ENCODE data around the gene LRP3. TPM values are rescaled to one million over a fixed set of nuclear protein-coding genes. Genes with fewer than 3 reads are reported as not detected.

LRP3 gene
- total and polyA plus RNA-seq, 12 donors, result 8.5 to 23.6 (median 15.9) TPM

- WGBS, 2 donors, result 79 to 89% methylated on average over 8 of the region's 8 CpGs
- Histone ChIP-seq H3K4me3 (no peak overlapping the region), H3K9me3 (peaks cover 0 to 2% (median 0%) of the 10 kb centered on the region in 11 donors), H3K4me1 (peaks cover 0 to 10% (median 5%) of the 10 kb centered on the region in 9 donors), H3K27ac (no peak overlapping the region), H3K27me3 (peaks cover 0 to 25% (median 10%) of the 10 kb centered on the region in 7 donors), H3K36me3 (no peaks in the 10 kb centered on the region)
- intact Hi-C loops (cut with DNase I), result loop anchor here in 3 of 10 donors (2.0 to 10.0 kb wide), 3 partner anchors 165 to 535 kb away; no protein-coding TSS in a partner anchor
- no peak for DNase-seq
- TF ChIP-seq, protein P1, sequence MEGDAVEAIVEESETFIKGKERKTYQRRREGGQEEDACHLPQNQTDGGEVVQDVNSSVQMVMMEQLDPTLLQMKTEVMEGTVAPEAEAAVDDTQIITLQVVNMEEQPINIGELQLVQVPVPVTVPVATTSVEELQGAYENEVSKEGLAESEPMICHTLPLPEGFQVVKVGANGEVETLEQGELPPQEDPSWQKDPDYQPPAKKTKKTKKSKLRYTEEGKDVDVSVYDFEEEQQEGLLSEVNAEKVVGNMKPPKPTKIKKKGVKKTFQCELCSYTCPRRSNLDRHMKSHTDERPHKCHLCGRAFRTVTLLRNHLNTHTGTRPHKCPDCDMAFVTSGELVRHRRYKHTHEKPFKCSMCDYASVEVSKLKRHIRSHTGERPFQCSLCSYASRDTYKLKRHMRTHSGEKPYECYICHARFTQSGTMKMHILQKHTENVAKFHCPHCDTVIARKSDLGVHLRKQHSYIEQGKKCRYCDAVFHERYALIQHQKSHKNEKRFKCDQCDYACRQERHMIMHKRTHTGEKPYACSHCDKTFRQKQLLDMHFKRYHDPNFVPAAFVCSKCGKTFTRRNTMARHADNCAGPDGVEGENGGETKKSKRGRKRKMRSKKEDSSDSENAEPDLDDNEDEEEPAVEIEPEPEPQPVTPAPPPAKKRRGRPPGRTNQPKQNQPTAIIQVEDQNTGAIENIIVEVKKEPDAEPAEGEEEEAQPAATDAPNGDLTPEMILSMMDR (IDR thresholded peaks at IDR 0.05), result no peak
- ATAC-seq, result no peak
These were observed 46.1 kb downstream of the LRP3 start for GRCh38 chr19:33240181-33240771.

DNA sequence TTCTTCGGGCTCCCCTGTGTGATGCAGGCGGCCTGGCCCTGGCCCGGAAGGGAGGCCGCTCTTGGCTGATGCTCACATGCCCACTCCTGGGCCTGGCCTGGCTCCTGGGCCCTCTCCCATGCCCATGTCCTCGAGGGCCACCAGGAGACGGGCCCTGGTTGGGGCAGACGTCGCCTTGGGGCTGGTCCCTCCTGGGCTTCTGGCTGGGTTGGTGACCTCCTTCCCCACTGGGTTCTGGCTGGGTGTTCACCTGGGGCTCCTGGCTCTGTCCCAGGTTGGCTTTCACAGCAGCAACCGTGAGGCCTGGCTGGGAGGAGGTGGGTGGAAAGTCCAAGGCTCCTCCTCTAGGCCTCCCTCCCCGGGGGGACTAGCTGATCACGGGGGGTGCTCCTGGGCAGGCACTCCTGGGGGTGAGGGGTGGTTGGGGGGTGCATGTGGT, 47.0 kb downstream of the LRP3 start:
- TF ChIP-seq, protein P1 (IDR thresholded peaks at IDR 0.05), result no peak
- intact Hi-C loops (cut with DNase I), result loop anchor here in 4 of 10 donors (1.0 to 10.0 kb wide), 4 partner anchors 164 to 534 kb away; no protein-coding TSS in a partner anchor
- no peak overlapping the region for H3K4me3 ChIP-seq
- H3K27me3 ChIP-seq, result peaks cover 0 to 23% (median 10%) of the 10 kb centered on the region in 7 donors
- H3K36me3 ChIP-seq, result no peaks in the 10 kb centered on the region
- peaks cover 0 to 8% (median 5%) of the 10 kb centered on the region in 9 donors for H3K4me1 ChIP-seq
- no peak for DNase-seq
- 70 to 72% methylated on average over 11 of the region's 11 CpGs for WGBS, 2 donors
- ATAC-seq, result peak in 3 of 8 donors; percentile 15 to 29 (median 17)
- H3K27ac ChIP-seq, result no peak overlapping the region
- peaks cover 0 to 10% (median 7%) of the 10 kb centered on the region in 11 donors for H3K9me3 ChIP-seq

- H3K27me3 ChIP-seq, result peaks cover 0 to 23% (median 10%) of the 10 kb centered on the region in 7 donors
- TF ChIP-seq, protein P1 (IDR thresholded peaks at IDR 0.05), result peak; percentile 56 to 85 (median 78)
- no peaks in the 10 kb centered on the region for H3K36me3 ChIP-seq
- WGBS, 2 donors, result 14 to 16% methylated on average over 21 to 22 of the region's 22 CpGs
- intact Hi-C loops (cut with DNase I), result loop anchor here in 5 of 10 donors (1.0 to 10.0 kb wide), 4 partner anchors 163 to 533 kb away; no protein-coding TSS in a partner anchor
- no peak overlapping the region for H3K4me3 ChIP-seq
- peaks cover 0 to 11% (median 8%) of the 10 kb centered on the region in 11 donors for H3K9me3 ChIP-seq
- ATAC-seq, result peak; percentile 41 to 75 (median 59)
- DNase-seq, result peak in 1 of 2 donors; percentile 29
- no peak overlapping the region for H3K27ac ChIP-seq
- peaks cover 0 to 8% (median 5%) of the 10 kb centered on the region in 9 donors for H3K4me1 ChIP-seq
These were observed 47.5 kb downstream of the LRP3 start for GRCh38 chr19:33241530-33242101.

- H3K36me3 ChIP-seq, result no peaks in the 10 kb centered on the region
- 73 to 80% methylated on average over 9 to 10 of the region's 10 CpGs for WGBS, 2 donors
- H3K4me3 ChIP-seq, result no peak overlapping the region
- H3K27me3 ChIP-seq, result peaks cover 0 to 23% (median 10%) of the 10 kb centered on the region in 7 donors
- peaks cover 0 to 11% (median 8%) of the 10 kb centered on the region in 11 donors for H3K9me3 ChIP-seq
- ATAC-seq, result peak in 1 of 8 donors; percentile 4
- TF ChIP-seq, protein P1 (IDR thresholded peaks at IDR 0.05), result no peak
- H3K27ac ChIP-seq, result no peak overlapping the region
- intact Hi-C loops (cut with DNase I), result loop anchor here in 2 of 10 donors (2.0 to 10.0 kb wide), 2 partner anchors 165 to 533 kb away; no protein-coding TSS in a partner anchor
- DNase-seq, result no peak
- peaks cover 0 to 8% (median 5%) of the 10 kb centered on the region in 9 donors for H3K4me1 ChIP-seq
These were observed 48.0 kb downstream of the LRP3 start for GRCh38 chr19:33242131-33242530.

Data from heart right ventricle (tissue), 16 donors.